HG03378 (cell line): ENCODE data around the gene CRB2.

Source experiments
- ATAC-seq: cut with Tn5 transposase; IDR thresholded peaks from one replicate; pipeline ENCODE4 v1.9.1; 2021; ENCODE audit warnings: mild to moderate bottlenecking, moderate library complexity; ENCODE audit not compliant: unreplicated experiment

The CRB2 gene

GRCh38 chr9:123361731-123362510, 5.9 kb downstream of the CRB2 start:
- no peak for ATAC-seq

- no peak for ATAC-seq
These were observed 6.9 kb downstream of the CRB2 start for GRCh38 chr9:123362856-123363255.

- no peak for ATAC-seq
These were observed 8.3 kb downstream of the CRB2 start for GRCh38 chr9:123364241-123364824.

GRCh38 chr9:123365287-123365880, 9.4 kb downstream of the CRB2 start:
- no peak for ATAC-seq

GRCh38 chr9:123365881-123366528, 10.0 kb downstream of the CRB2 start:
- ATAC-seq: no peak

GRCh38 chr9:123368023-123368422, 12.0 kb downstream of the CRB2 start:
- ATAC-seq: no peak

GRCh38 chr9:123368536-123369153, 12.6 kb downstream of the CRB2 start:
- no peak for ATAC-seq

GRCh38 chr9:123369296-123369695, 13.3 kb downstream of the CRB2 start:
- no peak for ATAC-seq

GRCh38 chr9:123370108-123370507, 14.1 kb downstream of the CRB2 start:
- no peak for ATAC-seq

GRCh38 chr9:123370526-123371227, 14.7 kb downstream of the CRB2 start:
- ATAC-seq: no peak

GRCh38 chr9:123371228-123371584, 15.2 kb downstream of the CRB2 start:
- ATAC-seq: no peak

- ATAC-seq: no peak
These were observed 16.0 kb downstream of the CRB2 start for GRCh38 chr9:123371805-123372590.

- no peak for ATAC-seq
These were observed 16.9 kb downstream of the CRB2 start for GRCh38 chr9:123372766-123373446.

- ATAC-seq: no peak
These were observed 17.5 kb downstream of the CRB2 start for GRCh38 chr9:123373447-123373923.

- no peak for ATAC-seq
These were observed 17.9 kb downstream of the CRB2 start for GRCh38 chr9:123373946-123374345.

- no peak for ATAC-seq
These were observed 19.6 kb downstream of the CRB2 start for GRCh38 chr9:123375469-123376132.

GRCh38 chr9:123376218-123377071, 20.4 kb downstream of the CRB2 start:
- no peak for ATAC-seq
